Panc1 (cell line): ENCODE data around the gene PITX1.

Source experiments
- CTCF ChIP-seq: fragments of 450-650 bp; IDR thresholded peaks from 2 replicates; pipeline ENCODE4 v1.5.1; 2017; ENCODE audit warnings: mild to moderate bottlenecking
- POLR2AphosphoS5 ChIP-seq: IDR thresholded peaks from 2 replicates; pipeline ENCODE4 v1.6.1; 2012; ENCODE audit warnings: mild to moderate bottlenecking, low read depth, low read length, moderate library complexity
- SIN3A ChIP-seq: IDR thresholded peaks from 2 replicates; pipeline ENCODE4 v1.6.1; 2012; ENCODE audit warnings: low read depth, mild to moderate bottlenecking, low read length, moderate library complexity, borderline replicate concordance; ENCODE audit not compliant: insufficient read depth
- TCF7L2 ChIP-seq: IDR thresholded peaks from 2 replicates; pipeline ENCODE4 v1.6.1; 2011; ENCODE audit warnings: mild to moderate bottlenecking, low read depth, low read length, inconsistent platforms
- TF ChIP-seq, protein P1 (sequence below), 2 experiments: IDR thresholded peaks; 2 replicates each; pipeline ENCODE4 v1.6.1; 2011 to 2012; ENCODE audit warnings: low read depth in 2 of 2, control low read depth in 1 of 2, low read length in 1 of 2, mild to moderate bottlenecking in 1 of 2, moderate library complexity in 1 of 2; ENCODE audit not compliant: insufficient read depth in 1 of 2

DNA sequence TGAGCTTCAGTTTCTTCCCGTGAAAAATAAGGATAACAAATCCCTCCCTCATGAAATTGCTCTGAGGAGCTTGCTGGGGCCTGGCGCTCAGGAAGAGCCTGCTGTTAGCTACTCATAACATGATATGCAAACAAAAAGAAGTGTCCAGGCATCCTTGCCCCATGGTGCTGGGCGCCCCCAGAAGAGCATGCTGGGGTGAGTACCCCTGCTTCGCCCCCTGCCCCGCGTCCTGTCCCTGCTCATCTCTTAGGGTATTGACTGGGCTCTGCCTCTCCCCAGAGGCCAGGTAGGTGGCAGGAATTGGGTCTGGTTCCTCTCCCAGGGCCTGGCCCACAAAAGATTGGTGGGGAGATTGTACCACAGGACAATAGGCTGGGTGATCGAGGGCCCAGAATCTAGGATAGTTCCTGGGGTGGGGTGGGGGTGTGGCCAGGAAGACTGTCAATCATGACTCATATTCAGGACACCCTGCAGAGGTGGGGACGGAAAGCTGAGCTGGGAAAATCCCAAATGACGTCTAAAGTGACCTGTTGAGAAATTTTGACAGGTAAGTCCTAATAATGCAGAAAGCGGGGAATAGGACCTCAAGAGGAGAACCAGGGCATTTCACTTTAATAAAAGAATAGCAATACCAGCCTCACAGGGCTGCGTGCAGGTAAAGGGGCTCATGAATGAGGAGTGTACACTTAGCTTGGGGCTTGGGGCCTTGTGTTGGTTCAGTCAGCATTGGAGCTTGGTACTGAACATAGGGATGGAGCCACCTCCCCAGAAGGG is 8.9 kb downstream of the PITX1 start:
- TF ChIP-seq CTCF (no peak), POLR2AphosphoS5 (no peak), TCF7L2 (no peak), SIN3A (no peak)
- TF ChIP-seq, protein P1, sequence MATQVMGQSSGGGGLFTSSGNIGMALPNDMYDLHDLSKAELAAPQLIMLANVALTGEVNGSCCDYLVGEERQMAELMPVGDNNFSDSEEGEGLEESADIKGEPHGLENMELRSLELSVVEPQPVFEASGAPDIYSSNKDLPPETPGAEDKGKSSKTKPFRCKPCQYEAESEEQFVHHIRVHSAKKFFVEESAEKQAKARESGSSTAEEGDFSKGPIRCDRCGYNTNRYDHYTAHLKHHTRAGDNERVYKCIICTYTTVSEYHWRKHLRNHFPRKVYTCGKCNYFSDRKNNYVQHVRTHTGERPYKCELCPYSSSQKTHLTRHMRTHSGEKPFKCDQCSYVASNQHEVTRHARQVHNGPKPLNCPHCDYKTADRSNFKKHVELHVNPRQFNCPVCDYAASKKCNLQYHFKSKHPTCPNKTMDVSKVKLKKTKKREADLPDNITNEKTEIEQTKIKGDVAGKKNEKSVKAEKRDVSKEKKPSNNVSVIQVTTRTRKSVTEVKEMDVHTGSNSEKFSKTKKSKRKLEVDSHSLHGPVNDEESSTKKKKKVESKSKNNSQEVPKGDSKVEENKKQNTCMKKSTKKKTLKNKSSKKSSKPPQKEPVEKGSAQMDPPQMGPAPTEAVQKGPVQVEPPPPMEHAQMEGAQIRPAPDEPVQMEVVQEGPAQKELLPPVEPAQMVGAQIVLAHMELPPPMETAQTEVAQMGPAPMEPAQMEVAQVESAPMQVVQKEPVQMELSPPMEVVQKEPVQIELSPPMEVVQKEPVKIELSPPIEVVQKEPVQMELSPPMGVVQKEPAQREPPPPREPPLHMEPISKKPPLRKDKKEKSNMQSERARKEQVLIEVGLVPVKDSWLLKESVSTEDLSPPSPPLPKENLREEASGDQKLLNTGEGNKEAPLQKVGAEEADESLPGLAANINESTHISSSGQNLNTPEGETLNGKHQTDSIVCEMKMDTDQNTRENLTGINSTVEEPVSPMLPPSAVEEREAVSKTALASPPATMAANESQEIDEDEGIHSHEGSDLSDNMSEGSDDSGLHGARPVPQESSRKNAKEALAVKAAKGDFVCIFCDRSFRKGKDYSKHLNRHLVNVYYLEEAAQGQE (IDR thresholded peaks at IDR 0.05; ENCODE audit: insufficient read depth in 1 of 2, low read depth in 2 of 2, low read length in 1 of 2), result no peak
